Tibial nerve (tissue), 4 donors: ENCODE results near the gene CDHR3.

Experiments
- CTCF ChIP-seq, 5 experiments: fragments of 200-600 bp in 3 of 5; fragments of 450-650 bp in 2 of 5; sonication (generic) in 3 of 5; IDR thresholded peaks; one replicate each; pipeline ENCODE4 v1.5.1; 2016 to 2019; ENCODE audit warnings: antibody characterized with exemption in 5 of 5, mild to moderate bottlenecking in 3 of 5, moderate library complexity in 2 of 5
- EP300 ChIP-seq, 2 donors: sonication (generic); formaldehyde crosslinking; IDR thresholded peaks; one replicate each; pipeline ENCODE4 v1.6.1; 2017; ENCODE audit warnings: antibody characterized with exemption in 2 of 2, mild to moderate bottlenecking in 1 of 2
- POLR2A ChIP-seq, 2 donors: fragments of 450-650 bp; IDR thresholded peaks; one replicate each; pipeline ENCODE4 v1.6.1; 2017; ENCODE audit warnings: antibody characterized with exemption in 2 of 2, mild to moderate bottlenecking in 2 of 2, moderate library complexity in 2 of 2

GRCh38 chr7:106026101-106026500 lies 63.0 kb downstream of the CDHR3 start:
- TF ChIP-seq CTCF (IDR thresholded peaks at IDR 0.05) (no peak), EP300 (IDR thresholded peaks at IDR 0.05) (no peak), POLR2A (IDR thresholded peaks at IDR 0.05) (no peak)
